Amygdala (tissue), 56 donors: ENCODE results near the gene MRRF.
"Not testable (repeated sequence)": the region's sequence is repeated elsewhere in the genome, so short reads cannot be mapped to it uniquely, and the experiment has no call there.

ENCODE experiments used
- DNase-seq, 56 donors: peaks; one replicate each; lab custom pipeline; 2025; lab: John Stamatoyannopoulos, UW

MRRF gene

DNA sequence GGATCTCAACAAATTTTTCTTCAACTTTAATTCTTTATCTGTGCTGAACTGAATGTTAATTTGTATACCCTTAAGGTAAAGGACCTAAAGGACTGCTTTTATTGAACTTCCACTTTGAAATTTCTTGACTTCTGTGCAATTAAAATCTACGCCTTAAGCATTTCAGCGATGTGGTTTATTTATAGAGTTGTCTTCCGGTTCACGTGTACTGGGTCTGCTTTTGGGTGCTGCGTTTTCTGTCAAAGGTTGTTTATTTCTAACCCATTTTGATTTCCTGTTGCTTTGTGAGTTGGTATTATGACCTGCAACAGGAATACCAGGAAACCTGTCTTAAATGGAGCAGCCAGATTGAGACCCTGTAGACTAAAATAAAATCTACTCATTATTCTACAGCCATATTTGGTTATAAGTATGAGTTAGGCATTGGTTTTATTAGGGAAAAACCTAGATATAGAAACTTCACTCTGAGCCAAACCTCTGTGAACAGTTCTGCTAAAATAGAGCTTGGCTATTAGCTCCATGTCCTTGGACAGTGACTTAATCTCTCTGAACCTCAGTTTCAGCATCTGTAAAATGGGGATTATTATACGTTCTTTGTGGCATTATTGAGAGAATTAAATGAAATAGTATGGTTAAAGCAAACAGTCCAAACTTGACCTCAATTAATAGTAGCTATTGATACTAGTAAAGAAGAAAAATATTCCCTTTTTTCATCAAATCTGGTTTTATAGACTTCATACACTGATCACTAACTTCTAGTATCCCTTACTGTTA is 3.5 kb downstream of the MRRF start:
- no peak for DNase-seq

- DNase-seq, result no peak
Measured at GRCh38 chr9:122274055-122274454, 9.4 kb downstream of the MRRF start.

DNA sequence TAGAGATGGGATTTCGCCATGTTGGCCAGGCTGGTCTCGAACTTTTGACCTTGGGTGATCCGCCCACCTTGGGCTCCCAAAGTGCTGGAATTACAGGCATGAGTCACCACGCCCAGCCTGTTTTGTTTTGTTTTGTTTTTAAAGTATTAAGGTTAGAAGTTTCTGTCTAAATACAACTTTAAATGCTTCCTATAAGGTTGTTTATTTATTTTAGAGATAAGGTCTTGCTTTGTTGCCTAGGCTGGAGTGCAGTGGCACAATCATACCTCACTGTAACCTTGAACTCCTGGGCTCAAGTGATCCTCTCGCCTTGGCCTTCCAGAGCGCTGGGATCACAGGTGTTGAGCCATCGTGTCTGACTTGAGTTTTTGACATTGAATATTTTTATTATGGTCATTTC is 11.4 kb downstream of the MRRF start:
- DNase-seq, result no peak

DNA sequence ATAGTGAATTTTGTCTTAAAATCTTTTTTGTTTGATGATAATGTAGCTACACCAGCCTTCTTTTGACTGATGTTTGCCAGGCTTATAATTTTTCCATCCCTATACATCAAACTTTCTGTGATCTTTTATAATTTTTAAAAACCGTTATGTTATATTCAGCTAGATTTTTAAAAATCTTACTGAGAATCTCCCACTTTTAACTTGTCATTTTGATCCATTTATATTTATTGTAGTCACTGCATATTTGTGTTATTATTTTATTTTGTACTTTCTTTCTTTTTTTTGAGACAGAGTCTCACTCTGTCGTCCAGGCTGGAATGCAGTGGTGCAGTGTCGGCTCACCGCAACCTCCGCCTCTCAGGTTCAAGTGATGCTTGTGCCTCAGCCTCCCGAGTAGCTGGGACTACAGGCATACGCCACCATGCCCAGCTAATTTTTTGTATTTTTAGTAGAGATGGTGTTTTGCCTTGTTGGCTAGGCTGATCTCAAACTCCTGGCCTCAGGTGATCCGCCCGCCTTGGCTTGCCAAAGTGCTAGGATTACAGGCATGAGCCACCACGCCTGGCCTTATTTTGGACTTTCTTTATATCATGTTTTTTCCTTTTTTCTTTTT is 12.7 kb downstream of the MRRF start:
- no peak for DNase-seq

DNA sequence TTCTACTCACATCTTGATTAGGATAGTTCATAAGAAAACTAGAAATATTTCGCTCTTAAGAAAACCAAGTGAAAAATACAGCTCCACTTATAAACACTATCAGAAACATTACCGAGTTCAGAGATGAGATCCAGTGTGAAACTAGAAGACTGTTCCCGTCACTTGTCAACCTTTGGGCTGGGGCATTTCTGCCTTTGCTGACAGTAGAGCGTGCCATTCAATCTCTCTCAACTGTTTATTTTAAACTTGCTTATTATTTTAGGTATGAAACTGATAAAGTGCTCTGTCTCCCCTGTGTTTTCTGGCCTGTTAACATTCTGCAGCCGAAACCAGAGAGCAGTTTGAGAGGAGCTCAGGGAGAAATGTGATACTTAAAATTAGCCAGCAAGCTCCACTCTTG is 16.7 kb downstream of the MRRF start:
- no peak for DNase-seq

- DNase-seq, result no peak
Measured at GRCh38 chr9:122286764-122287163, 22.1 kb downstream of the MRRF start.

- no peak for DNase-seq
Measured at GRCh38 chr9:122287214-122287720, 22.6 kb downstream of the MRRF start.

GRCh38 chr9:122291458-122291857 is 26.8 kb downstream of the MRRF start:
- no peak for DNase-seq

DNA sequence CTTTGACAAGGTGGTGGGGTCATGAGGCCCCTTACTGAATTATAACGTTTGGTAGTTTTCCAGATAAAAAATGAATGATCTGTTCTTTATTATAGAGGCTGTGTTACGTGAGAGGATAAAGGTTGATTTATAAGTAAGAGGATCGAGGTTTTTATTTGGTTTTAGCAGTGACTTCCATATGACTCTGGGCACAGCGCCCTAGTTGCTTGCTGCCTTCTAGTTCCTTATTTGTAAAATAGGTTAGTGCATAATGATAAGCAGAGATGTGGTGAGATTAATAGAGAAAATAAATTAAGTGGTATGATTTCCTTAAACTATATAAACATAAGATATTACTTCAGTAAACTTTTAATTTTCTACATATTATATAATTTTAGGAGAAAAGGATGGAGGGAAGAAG is 29.8 kb downstream of the MRRF start:
- no peak for DNase-seq

GRCh38 chr9:122297512-122297911 is 32.8 kb downstream of the MRRF start:
- DNase-seq, result no peak

DNA sequence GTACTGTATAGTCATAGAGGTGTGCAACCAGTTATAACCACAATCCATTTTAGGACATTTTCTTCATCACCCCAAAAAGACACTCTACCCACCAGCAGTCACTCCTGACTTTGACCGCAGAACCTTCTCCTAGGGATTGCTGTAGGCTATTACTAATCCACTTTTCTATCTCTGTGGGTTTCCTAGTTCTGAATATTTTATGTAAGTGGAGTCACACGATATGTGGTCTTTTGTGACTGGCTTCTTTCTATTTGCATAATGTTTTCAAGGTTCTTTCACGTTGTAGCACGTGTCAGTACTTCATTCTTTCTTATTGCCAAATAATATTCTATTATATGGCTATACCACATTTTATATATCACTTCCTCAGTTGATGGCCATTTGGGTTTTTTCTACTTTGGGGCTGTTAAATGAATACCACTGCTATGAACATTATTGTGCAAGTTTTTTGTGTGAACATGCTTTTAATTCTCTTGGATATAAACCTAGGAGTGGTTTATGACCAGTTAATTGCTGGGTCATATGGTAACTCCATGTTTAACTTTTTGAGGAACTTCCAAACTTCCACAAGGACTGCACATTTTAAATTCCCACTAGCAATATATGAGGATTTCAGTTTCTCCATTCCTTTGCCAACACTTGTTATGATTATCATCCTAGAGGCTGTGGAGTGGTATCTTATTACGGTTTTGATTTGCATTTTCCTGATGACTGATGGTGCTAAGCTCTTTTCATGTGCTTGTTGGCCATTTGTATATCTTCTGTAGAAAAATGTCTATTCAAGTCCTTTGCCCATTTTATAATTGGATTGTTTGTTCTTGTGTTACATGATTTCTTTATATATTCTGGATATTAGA is 37.8 kb downstream of the MRRF start:
- DNase-seq, result no peak

- no peak for DNase-seq
Measured at GRCh38 chr9:122307061-122307460, 42.4 kb downstream of the MRRF start.

DNA sequence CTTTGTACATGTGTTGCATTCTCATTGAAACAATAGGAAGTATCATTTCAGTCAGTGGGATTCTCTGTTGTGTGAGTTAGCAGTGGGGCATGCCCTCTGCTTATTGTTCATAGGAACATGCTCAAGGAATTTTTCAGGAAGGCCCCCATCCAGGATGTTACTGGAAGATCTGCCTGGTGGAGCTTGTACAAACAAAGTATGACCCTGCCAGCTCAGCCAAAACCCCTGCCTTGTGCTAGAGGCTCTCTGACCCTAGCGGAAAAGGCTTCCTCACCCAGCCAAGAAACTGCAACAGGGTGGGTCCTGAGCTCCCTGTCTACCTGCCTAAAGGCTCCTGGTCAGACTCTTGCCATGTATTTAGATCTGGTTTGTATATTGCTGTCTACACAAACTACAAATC is 43.2 kb downstream of the MRRF start:
- no peak for DNase-seq

GRCh38 chr9:122309861-122310260 is 45.2 kb downstream of the MRRF start:
- no peak for DNase-seq

DNA sequence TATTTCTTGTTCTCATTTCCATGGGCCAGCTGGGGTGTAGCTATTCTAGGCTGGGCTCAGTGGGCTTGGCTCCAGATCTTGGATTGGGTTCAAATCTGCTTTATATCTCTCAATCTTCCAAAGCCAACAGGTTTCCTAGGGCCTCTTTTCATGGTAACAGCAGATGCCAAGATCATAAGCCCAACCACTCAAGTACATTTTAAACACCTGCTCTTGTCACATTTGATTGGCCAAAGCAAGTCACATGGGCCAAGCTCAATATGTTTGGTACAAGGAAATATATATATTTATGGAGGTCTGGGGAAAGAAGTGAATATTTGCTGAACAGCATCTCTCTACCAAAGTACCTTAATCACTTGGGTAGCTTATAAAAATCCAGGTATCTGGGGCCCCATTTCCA is 49.5 kb downstream of the MRRF start:
- DNase-seq, result no peak

- no peak for DNase-seq
Measured at GRCh38 chr9:122315534-122315933, 50.9 kb downstream of the MRRF start.

DNA sequence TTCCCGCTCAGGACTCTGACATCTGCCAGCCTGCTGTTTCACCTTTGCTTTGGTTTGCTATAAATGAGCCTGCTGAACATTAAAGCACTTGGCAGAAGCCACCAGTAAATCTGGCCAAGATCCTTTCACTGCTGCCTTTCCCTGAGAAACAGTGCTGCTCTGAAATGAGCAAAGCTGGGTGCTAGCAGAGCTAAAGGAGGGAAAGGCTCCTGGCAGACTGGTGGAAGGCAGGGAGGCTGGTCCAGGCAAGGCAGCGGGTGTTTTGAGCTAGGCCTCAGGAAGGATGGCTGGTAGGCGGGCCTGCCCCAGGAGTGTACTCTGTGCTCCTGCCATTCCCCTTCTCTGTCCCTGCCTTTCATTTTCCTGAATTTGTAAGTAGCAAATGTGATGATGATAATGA is 53.6 kb downstream of the MRRF start:
- DNase-seq, result peak in 27 of 56 donors; percentile 8 to 65 (median 28)

DNA sequence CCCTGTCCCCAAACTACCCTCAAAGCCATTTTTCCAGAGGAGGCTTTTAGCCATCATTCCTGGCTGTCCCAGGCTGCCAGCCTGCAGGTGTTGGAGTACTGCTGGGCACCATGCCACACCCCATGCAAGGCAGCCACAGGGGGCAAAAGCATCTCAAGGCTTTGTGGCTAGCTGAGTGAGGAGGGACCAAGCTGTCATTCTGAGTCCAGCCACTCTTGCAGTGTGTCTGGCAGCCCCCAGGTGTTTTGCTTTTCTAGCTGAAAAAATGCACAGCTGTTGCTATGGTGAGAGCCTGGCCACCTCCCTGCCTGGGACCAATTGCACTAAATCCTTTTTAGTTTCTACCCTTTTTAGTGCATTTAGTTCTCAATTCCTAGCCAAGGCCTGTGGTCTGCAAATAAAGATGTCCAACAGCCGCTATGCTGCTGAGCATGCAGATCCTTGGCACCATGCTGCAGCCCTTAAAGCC is 55.8 kb downstream of the MRRF start:
- DNase-seq, result peak in 4 of 56 donors; percentile 9 to 39 (median 22)

- peak in 1 of 56 donors; percentile 11 for DNase-seq
Measured at GRCh38 chr9:122322553-122322952, 57.9 kb downstream of the MRRF start.

DNA sequence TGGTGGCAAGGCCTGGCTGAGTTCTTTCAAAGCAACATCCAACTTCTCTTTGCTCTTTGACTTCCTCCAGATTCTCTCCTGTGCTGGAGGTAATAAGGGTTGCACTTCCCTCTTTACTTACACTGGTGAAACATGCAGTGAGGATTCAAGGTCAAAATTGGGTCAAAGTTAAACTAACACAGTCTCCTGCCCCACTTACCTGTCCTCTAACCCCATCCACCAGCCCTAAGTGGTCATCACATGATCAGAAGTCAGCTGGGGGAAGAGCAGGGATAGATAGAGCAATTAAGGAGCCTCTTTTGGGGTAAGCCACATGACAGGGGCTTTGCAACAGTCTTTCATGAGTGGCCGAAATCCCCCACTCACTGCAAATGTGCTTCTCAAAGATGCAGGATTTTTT is 60.0 kb downstream of the MRRF start:
- not testable (repeated sequence) for DNase-seq

DNA sequence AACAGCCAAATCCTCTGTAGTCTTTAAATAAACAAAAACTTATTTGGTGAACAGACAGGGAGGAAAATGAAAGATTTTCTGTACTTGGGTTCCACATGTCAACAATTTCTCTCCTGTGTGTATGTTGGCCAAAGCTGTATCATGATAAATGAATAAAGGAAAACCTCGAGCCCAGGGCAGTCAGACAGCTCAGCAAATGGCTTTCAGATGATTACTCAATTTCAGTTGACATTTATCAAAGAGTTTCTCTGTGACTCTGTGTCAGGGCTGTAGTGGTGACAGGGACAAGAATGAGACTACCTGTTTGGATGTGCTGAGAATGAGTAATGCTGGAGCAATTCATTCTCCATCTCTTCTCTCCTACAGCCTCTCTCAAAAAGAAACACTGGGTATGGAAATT is 60.4 kb downstream of the MRRF start:
- no peak for DNase-seq
